Measurements from ENCODE around the gene ZNF84. TPM values are rescaled to one million over a fixed set of nuclear protein-coding genes. Genes with fewer than 3 reads are reported as not detected.
A peak's percentile ranks its signal among the peaks of the same experiment; 100 is the strongest.

The ZNF84 gene
- polyA plus RNA-seq, 3 donors from 2014 or later = 8.1 to 14.7 (median 11.7) TPM

DNA sequence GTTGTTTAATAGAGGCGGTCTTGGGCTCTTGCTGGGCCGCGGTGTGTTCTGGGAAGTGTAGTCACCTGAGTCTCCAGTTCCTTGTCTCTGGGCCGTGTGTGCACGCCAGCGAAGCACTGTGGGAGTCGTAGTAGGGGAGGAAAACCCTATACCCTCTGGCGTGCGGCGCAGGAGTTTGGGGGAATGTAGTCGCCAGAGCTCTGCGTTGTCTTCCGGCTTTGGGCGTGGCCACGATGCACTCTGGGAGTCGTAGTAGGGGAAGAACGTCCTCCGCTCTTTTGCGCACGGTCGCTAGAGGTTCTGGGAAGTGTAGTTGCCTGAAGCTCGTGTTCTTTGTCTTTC lies 42.7 kb downstream of the ZNF84 start:
- peaks cover 8 to 15% of the 10 kb centered on the region in 2 donors for H3K4me1 Mint-ChIP-seq
- peaks cover 40 to 69% (median 59%) of the 10 kb centered on the region in 6 donors for H3K9me3 Mint-ChIP-seq
- H3K36me3 Mint-ChIP-seq = peaks cover 44 to 50% (median 44%) of the 10 kb centered on the region in 3 donors
- no peak overlapping the region for H3K4me3 Mint-ChIP-seq
- peaks cover 0 to 4% (median 2%) of the 10 kb centered on the region in 3 donors for H3K27me3 Mint-ChIP-seq (ENCODE audit: low read depth in 3 of 3)
- DNase-seq = peak in 1 of 3 donors; percentile 96
- no peak overlapping the region for H3K27ac Mint-ChIP-seq

DNA sequence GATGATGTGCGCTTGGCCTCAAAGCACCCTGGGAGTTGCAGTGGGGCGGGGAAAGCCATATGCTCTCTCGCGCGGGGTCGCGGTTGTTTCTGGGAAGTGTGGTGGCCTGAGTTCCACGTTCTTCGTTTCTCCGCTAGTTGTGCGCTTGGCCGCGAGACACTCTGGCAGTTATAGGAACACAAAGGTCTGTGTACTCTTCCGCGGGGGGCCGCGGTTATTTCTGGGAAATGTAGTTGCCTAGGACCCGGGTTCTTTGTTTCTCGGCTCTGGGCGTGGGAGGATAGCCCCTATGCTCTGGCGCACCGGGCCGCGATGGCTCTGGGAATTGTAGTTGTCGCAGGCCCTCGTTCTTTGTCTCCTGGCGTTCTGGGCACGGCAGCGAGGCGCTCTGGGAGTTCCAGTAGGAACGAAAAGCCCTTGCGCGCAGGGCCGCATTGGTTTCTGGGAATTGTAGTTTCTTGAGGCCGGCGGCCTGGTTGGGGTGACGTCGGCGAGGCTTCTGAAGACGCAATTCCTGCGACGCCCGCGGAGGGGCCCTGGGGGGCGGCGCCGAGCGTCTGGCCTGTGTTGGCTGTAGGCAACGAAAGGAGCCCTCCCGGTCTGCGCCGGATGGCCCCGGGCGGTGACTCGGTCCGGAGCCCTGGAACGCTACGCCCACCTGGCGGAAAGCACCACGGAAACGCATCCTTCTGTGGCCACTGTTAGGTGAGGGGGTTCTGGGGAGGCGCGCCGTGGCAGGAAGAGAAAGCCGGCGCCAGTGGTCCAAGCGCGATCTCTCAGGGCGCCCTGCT lies 43.3 kb downstream of the ZNF84 start, which contains the start of gene ZNF140:
ZNF140 (plus strand) TSS at position 556 of the 791 bp plus-strand sequence. CDS start 398 bp downstream, outside the sequence.
- peaks cover 46 to 56% (median 46%) of the 10 kb centered on the region in 3 donors for H3K36me3 Mint-ChIP-seq
- H3K4me3 Mint-ChIP-seq = peak within 1 kb of the TSS in 1 of 5 donors; percentile 78
- peaks cover 43 to 69% (median 59%) of the 10 kb centered on the region in 6 donors for H3K9me3 Mint-ChIP-seq
- peak within 1 kb of the TSS in 1 of 6 donors; percentile 75 for H3K27ac Mint-ChIP-seq
- peak; percentile 94 to 95 (median 94) for DNase-seq
- peaks cover 8 to 15% of the 10 kb centered on the region in 2 donors for H3K4me1 Mint-ChIP-seq
- peaks cover 0 to 7% (median 0%) of the 10 kb centered on the region in 3 donors for H3K27me3 Mint-ChIP-seq (ENCODE audit: low read depth in 3 of 3)

DNA sequence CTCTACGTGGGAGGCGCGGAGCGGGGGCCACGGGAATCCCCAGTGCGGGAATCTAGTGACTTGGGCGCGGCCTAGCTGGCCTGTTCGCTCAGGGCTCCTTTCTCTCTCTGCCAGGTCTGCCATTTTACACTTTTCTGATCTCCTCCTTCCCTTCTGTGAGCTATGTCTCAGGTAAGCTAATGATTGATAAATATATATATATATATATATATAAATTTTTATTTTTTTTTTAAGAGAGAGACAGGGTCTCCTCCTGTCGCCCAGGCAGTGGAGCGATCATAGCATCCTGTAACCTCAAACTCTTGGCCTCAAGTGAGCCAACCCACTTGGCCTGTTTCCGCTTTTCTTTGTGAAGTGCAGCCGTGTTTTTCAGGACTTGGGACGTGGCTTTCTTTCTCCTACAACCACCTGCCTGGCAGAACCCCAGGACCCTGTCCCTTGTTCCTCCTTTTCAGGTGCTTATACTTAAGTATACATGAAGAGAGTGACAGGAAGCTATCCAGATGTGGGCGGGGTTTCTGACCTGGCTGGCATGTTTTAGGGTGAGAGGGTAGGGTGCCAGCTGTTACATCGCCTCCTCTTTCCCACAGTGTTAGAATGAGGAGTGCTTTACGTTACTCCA lies 44.0 kb downstream of the ZNF84 start:
- peaks cover 8 to 15% of the 10 kb centered on the region in 2 donors for H3K4me1 Mint-ChIP-seq
- DNase-seq = no peak
- peaks cover 44 to 68% (median 58%) of the 10 kb centered on the region in 6 donors for H3K9me3 Mint-ChIP-seq
- peaks cover 0 to 7% (median 0%) of the 10 kb centered on the region in 3 donors for H3K27me3 Mint-ChIP-seq (ENCODE audit: low read depth in 3 of 3)
- H3K4me3 Mint-ChIP-seq = peak overlapping the region in 1 of 5 donors; percentile 78
- peak overlapping the region in 1 of 6 donors; percentile 75 for H3K27ac Mint-ChIP-seq
- H3K36me3 Mint-ChIP-seq = peaks cover 50 to 63% (median 52%) of the 10 kb centered on the region in 3 donors

DNA sequence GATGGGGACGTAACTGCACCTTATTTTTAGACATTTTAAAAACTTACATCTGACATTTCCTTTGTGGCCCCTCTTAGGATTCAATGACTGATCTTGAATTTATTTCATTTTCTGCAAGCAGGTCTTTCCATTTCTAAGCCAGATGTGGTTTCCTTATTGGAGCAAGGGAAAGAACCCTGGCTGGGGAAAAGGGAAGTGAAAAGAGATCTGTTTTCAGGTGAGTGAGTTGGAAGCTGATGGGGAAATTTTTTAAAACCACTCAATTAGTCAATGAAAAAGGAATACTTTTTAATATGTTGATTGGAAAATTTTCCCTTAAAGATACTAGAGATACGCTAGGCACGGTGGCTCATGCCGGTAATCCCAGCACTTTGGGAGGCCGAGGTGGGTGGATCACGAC lies 46.0 kb downstream of the ZNF84 start:
- Mint-ChIP-seq H3K27ac (peak overlapping the region in 1 of 6 donors; percentile 30), H3K9me3 (peaks cover 39 to 65% (median 55%) of the 10 kb centered on the region in 6 donors), H3K4me1 (peaks cover 8 to 21% of the 10 kb centered on the region in 2 donors), H3K36me3 (peaks cover 52 to 70% (median 61%) of the 10 kb centered on the region in 3 donors), H3K4me3 (no peak overlapping the region), H3K27me3 (ENCODE audit: low read depth in 3 of 3) (peaks cover 0 to 7% (median 1%) of the 10 kb centered on the region in 3 donors)
- DNase-seq = no peak

DNA sequence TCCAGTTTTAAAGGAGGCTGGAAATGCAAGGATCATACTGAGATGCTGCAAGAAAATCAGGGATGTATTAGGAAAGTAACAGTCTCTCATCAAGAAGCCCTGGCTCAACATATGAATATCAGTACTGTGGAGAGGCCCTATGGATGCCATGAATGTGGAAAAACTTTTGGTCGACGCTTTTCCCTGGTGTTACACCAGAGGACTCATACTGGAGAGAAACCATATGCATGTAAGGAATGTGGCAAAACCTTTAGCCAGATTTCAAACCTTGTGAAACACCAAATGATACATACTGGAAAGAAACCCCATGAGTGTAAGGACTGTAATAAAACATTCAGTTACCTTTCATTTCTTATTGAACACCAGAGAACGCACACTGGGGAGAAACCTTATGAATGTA lies 68.3 kb downstream of the ZNF84 start:
- Mint-ChIP-seq H3K4me3 (no peak overlapping the region), H3K36me3 (peaks cover 70 to 83% (median 81%) of the 10 kb centered on the region in 3 donors)

DNA sequence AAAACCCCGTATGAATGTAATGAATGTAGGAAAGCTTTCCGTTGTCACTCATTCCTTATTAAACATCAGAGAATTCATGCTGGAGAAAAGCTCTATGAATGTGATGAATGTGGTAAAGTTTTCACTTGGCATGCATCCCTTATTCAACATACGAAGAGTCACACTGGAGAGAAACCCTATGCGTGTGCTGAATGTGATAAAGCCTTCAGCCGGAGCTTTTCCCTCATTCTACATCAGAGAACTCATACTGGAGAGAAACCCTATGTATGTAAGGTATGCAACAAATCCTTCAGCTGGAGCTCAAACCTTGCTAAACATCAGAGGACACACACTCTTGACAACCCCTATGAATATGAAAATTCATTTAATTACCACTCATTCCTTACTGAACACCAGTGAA lies 68.9 kb downstream of the ZNF84 start:
- H3K27me3 Mint-ChIP-seq (ENCODE audit: low read depth in 3 of 3) = peaks cover 0 to 4% (median 3%) of the 10 kb centered on the region in 3 donors
- no peaks in the 10 kb centered on the region for H3K4me1 Mint-ChIP-seq
- H3K9me3 Mint-ChIP-seq = peaks cover 62 to 100% (median 98%) of the 10 kb centered on the region in 6 donors
- H3K27ac Mint-ChIP-seq = no peak overlapping the region
- DNase-seq = no peak
- H3K4me3 Mint-ChIP-seq = no peak overlapping the region
- H3K36me3 Mint-ChIP-seq = peaks cover 63 to 77% (median 75%) of the 10 kb centered on the region in 3 donors

More for the DNA sequence above, 68.3 kb downstream of the ZNF84 start:
- Mint-ChIP-seq H3K9me3 (peaks cover 62 to 100% (median 98%) of the 10 kb centered on the region in 6 donors), H3K4me1 (no peaks in the 10 kb centered on the region), H3K27ac (no peak overlapping the region), H3K27me3 (ENCODE audit: low read depth in 3 of 3) (peaks cover 0 to 4% (median 3%) of the 10 kb centered on the region in 3 donors)
- DNase-seq = no peak

DNA sequence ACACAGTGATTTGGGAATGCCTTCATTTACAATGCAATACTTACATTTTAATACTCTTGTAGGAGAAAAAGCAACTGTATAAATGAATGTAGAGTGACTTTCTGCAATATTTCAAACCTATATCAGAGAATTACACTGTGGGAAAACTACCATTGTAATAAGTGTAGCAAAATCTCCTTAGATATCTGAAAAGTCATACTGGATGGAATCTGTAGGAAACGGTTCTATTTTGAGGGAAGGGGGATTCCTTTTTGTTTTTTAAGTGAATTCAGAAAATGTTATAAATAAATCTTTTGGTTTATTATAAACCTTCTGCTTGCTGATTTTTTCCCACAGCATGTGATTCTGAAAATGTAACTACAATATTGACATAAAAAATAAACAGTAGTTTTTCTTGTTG lies 69.8 kb downstream of the ZNF84 start:
- no peaks in the 10 kb centered on the region for H3K4me1 Mint-ChIP-seq
- DNase-seq = no peak
- no peak overlapping the region for H3K27ac Mint-ChIP-seq
- H3K4me3 Mint-ChIP-seq = no peak overlapping the region
- peaks cover 60 to 71% (median 70%) of the 10 kb centered on the region in 3 donors for H3K36me3 Mint-ChIP-seq
- peaks cover 0 to 4% (median 3%) of the 10 kb centered on the region in 3 donors for H3K27me3 Mint-ChIP-seq (ENCODE audit: low read depth in 3 of 3)
- peaks cover 63 to 99% (median 97%) of the 10 kb centered on the region in 6 donors for H3K9me3 Mint-ChIP-seq

DNA sequence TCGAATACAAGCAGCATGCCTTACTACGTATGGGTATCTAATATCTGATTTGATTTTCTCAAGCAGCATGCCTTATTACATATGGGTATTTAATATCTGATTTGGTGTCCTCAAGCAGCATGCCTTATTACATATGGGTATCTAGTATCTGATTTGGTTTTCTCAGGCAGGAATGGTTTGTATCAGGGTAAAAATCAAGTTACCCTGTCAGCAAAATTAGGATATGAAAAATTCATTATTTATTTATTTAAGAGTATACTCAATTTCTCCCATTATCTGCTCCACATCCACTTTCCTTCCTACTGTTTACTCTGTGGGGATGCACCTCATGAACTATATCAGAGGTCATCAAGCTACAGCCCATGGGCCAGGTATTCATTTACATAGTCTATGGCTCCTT lies 70.8 kb downstream of the ZNF84 start:
- H3K36me3 Mint-ChIP-seq = peaks cover 54 to 66% (median 65%) of the 10 kb centered on the region in 3 donors
- no peaks in the 10 kb centered on the region for H3K4me1 Mint-ChIP-seq
- peaks cover 58 to 97% (median 95%) of the 10 kb centered on the region in 6 donors for H3K9me3 Mint-ChIP-seq
- no peak for DNase-seq
- no peak overlapping the region for H3K4me3 Mint-ChIP-seq
- H3K27me3 Mint-ChIP-seq (ENCODE audit: low read depth in 3 of 3) = peaks cover 0 to 4% (median 3%) of the 10 kb centered on the region in 3 donors
- H3K27ac Mint-ChIP-seq = no peak overlapping the region

Other genes with a start within 250 kb of the ZNF84 start
- 10 to 100 TPM in 1 of 3 donors, 1 to 10 TPM in 1, under 1 TPM in 1; 0.69 to 21.9 (median 3.8) TPM for gene GOLGA3, start 208.6 kb upstream of the ZNF84 start, polyA plus RNA-seq
- gene CHFR, start 149.9 kb upstream of the ZNF84 start, polyA plus RNA-seq = 10 to 100 TPM; 28.9 to 66.5 (median 31.5) TPM
- 1 to 10 TPM in 1 of 3 donors, under 1 TPM in 1, not detected in 1; 0.92 to 1.6 TPM for gene ZNF605, start 81.2 kb upstream of the ZNF84 start, polyA plus RNA-seq
- 10 to 100 TPM in 2 of 3 donors, 1 to 10 TPM in 1; 7.2 to 15.9 (median 12.1) TPM for gene ZNF26, start 51.1 kb upstream of the ZNF84 start, polyA plus RNA-seq
- gene ZNF140, start 43.4 kb downstream of the ZNF84 start, polyA plus RNA-seq = 10 to 100 TPM; 12.8 to 15.8 (median 14.4) TPM
- gene ZNF891, start 92.8 kb downstream of the ZNF84 start, polyA plus RNA-seq = under 1 TPM; 0.30 to 0.38 (median 0.37) TPM
- gene ZNF10, start 93.1 kb downstream of the ZNF84 start, polyA plus RNA-seq = 10 to 100 TPM in 1 of 3 donors, 1 to 10 TPM in 2; 5.0 to 10.4 (median 5.1) TPM
- 10 to 100 TPM in 1 of 3 donors, 1 to 10 TPM in 2; 2.1 to 15.3 (median 6.9) TPM for gene ZNF268, start 144.0 kb downstream of the ZNF84 start, polyA plus RNA-seq
- not detected for gene ANHX, start 198.4 kb downstream of the ZNF84 start, polyA plus RNA-seq

Measured in immature natural killer cell (primary cell).